Stomach (tissue), 9 donors: ENCODE measurements around the gene FAS. TPM values are rescaled to one million over a fixed set of nuclear protein-coding genes. Genes with fewer than 3 reads are reported as not detected.

Experiments used
- DNase-seq, 2 donors: peaks; one replicate each; pipeline versions ENCODE4 v3.0.0 to v3.0.0-alpha.2; 2013 to 2019
- H3K27ac ChIP-seq, 5 donors: fragments of 200-600 bp in 4 of 5; sonication (generic) in 4 of 5; one replicate each; pipeline ENCODE4 v1.5.1; 2013 to 2019; ENCODE audit warnings: mild to moderate bottlenecking in 1 of 5, moderate library complexity in 1 of 5
- H3K27me3 ChIP-seq, 3 donors: fragments of 200-600 bp; sonication (generic); one replicate each; pipeline ENCODE4 v1.5.1; 2017 to 2019; ENCODE audit warnings: mixed run types in 1 of 3
- H3K36me3 ChIP-seq, 4 donors: fragments of 200-600 bp; sonication (generic); 1 replicate in 3 of 4; 2 replicates in 1 of 4; pipeline ENCODE4 v1.5.1; 2016 to 2019
- H3K4me1 ChIP-seq, 4 donors: fragments of 200-600 bp; sonication (generic); one replicate each; pipeline ENCODE4 v1.5.1; 2016 to 2019
- H3K4me3 ChIP-seq, 4 donors: fragments of 200-600 bp; sonication (generic) in 3 of 4; one replicate each; pipeline ENCODE4 v1.5.1; 2016 to 2019; ENCODE audit warnings: mild to moderate bottlenecking in 1 of 4
- H3K9me3 ChIP-seq, 4 donors: fragments of 200-600 bp; sonication (generic); one replicate each; pipeline ENCODE4 v1.5.1; 2016 to 2019
- EP300 ChIP-seq: sonication (generic); formaldehyde crosslinking; IDR thresholded peaks from one replicate; pipeline ENCODE4 v1.6.1; 2017; ENCODE audit warnings: antibody characterized with exemption
- POLR2A ChIP-seq, 4 donors: fragments of 450-650 bp; IDR thresholded peaks; one replicate each; pipeline ENCODE4 v1.6.1; 2016; ENCODE audit warnings: antibody characterized with exemption in 4 of 4, control low read depth in 2 of 4, mild to moderate bottlenecking in 1 of 4, moderate library complexity in 1 of 4
- POLR2AphosphoS5 ChIP-seq, 3 donors: sonication (generic); formaldehyde crosslinking; IDR thresholded peaks; one replicate each; pipeline ENCODE4 v1.6.1; 2016; ENCODE audit warnings: antibody characterized with exemption in 3 of 3
- WGBS, 5 donors: extraction: QIAGEN DNeasy Blood & Tissue Kit in 3 of 5; methylation state at CpG; one replicate each; pipeline versions ENCODE4 v1.1.5 to v1.1.7; 2013 to 2018; 5-methylcytosine and 5-hydroxymethylcytosine counted together
- intact Hi-C: fragments of 100-400 bp; cut with DNase I; formaldehyde crosslinking; loops from one replicate; pipeline ENCODE4 v1.15.1; 2023; ENCODE audit warnings: low total_unique reads
- polyA plus RNA-seq, 3 donors: library from polyadenylated mRNA; stranded (reverse); fragments of 200-250 nt; gene quantifications; one replicate each; pipeline ENCODE4 v1.2.3, GENCODE V29; 2013
- small RNA-seq, 4 donors: library from RNA; depleted of rRNA; stranded (forward); fragments of <200 nt; gene quantifications; one replicate each; pipeline ENCODE3, GENCODE V24; 2016
- total RNA-seq, 5 donors: library from RNA; depleted of rRNA; stranded (reverse); fragments of >200 nt; gene quantifications; one replicate each; pipeline versions ENCODE4 v1.1.0 to v1.2.3, GENCODE V29; 2014 to 2016
- TF ChIP-seq, protein P1 (sequence below), 7 experiments: fragments of 450-650 bp in 4 of 7; fragments of 200-600 bp in 3 of 7; sonication (generic) in 3 of 7; IDR thresholded peaks; one replicate each; pipeline ENCODE4 v1.5.1; 2016 to 2019; ENCODE audit warnings: antibody characterized with exemption in 7 of 7, control low read depth in 2 of 7, mild to moderate bottlenecking in 1 of 7
- donor health status: healthy with polysubstance abuse.
- donor health status: Bipolar disorder and iron deficiency.
- donor health status: healthy.

FAS gene
- total and polyA plus RNA-seq, 8 donors: 5.0 to 107 (median 19.3) TPM; not detected in 1

- Histone ChIP-seq H3K9me3 (no peaks in the 10 kb centered on the region), H3K27me3 (no peaks in the 10 kb centered on the region), H3K27ac (peak overlapping the region in 4 of 5 donors; percentile 17 to 71 (median 54)), H3K4me1 (peaks cover 0 to 16% (median 2%) of the 10 kb centered on the region in 4 donors), H3K4me3 (no peak overlapping the region), H3K36me3 (no peaks in the 10 kb centered on the region)
- TF ChIP-seq, protein P1, sequence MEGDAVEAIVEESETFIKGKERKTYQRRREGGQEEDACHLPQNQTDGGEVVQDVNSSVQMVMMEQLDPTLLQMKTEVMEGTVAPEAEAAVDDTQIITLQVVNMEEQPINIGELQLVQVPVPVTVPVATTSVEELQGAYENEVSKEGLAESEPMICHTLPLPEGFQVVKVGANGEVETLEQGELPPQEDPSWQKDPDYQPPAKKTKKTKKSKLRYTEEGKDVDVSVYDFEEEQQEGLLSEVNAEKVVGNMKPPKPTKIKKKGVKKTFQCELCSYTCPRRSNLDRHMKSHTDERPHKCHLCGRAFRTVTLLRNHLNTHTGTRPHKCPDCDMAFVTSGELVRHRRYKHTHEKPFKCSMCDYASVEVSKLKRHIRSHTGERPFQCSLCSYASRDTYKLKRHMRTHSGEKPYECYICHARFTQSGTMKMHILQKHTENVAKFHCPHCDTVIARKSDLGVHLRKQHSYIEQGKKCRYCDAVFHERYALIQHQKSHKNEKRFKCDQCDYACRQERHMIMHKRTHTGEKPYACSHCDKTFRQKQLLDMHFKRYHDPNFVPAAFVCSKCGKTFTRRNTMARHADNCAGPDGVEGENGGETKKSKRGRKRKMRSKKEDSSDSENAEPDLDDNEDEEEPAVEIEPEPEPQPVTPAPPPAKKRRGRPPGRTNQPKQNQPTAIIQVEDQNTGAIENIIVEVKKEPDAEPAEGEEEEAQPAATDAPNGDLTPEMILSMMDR (IDR thresholded peaks at IDR 0.05): no peak
- TF ChIP-seq EP300: no peak
- TF ChIP-seq POLR2AphosphoS5 (IDR thresholded peaks at IDR 0.05): peak in 2 of 3 donors; percentile 44 to 53
- TF ChIP-seq POLR2A (IDR thresholded peaks at IDR 0.05): no peak
- peak in 1 of 2 donors; percentile 44 for DNase-seq
- WGBS, 5 donors: 51 to 63% (median 54%) methylated on average over 5 of the region's 5 CpGs
- intact Hi-C loops: no loop called here
Observed at GRCh38 chr10:89064748-89065147, 74.2 kb downstream of the FAS start.

Small RNAs within 50 kb of the gene (small RNA-seq; reads per million reads assigned to genes)
- gene MIR4679-2: 0 reads per million in 4 donors
- 0 reads per million in 4 donors for gene RF02116

Other genes with a start within 250 kb of the FAS start
- 1 to 10 TPM in 1 of 5 donors, not detected in 4; 1.1 TPM for gene LIPN, start 230.8 kb upstream of the FAS start, total RNA-seq
- gene LIPN, start 230.8 kb upstream of the FAS start, polyA plus RNA-seq: not detected
- not detected for gene LIPM, start 188.1 kb upstream of the FAS start, total RNA-seq
- not detected for gene LIPM, start 188.1 kb upstream of the FAS start, polyA plus RNA-seq
- 10 to 100 TPM in 3 of 5 donors, 1 to 10 TPM in 2; 6.4 to 63.9 (median 13.8) TPM for gene ANKRD22, start 139.0 kb upstream of the FAS start, total RNA-seq
- gene ANKRD22, start 139.0 kb upstream of the FAS start, polyA plus RNA-seq: 10 to 100 TPM; 35.0 to 45.5 (median 37.9) TPM
- gene STAMBPL1, start 110.6 kb upstream of the FAS start, total RNA-seq: 10 to 100 TPM in 3 of 5 donors, 1 to 10 TPM in 2; 6.7 to 40.8 (median 10.7) TPM
- gene STAMBPL1, start 110.6 kb upstream of the FAS start, polyA plus RNA-seq: 1 to 10 TPM; 3.2 to 7.4 (median 5.2) TPM
- 1,000 to 10,000 TPM in 3 of 5 donors, 100 to 1,000 TPM in 2; 662 to 3,169 (median 1,551) TPM for gene ACTA2, start 38.0 kb upstream of the FAS start, total RNA-seq
- gene ACTA2, start 38.0 kb upstream of the FAS start, polyA plus RNA-seq: 1,000 to 10,000 TPM in 1 of 3 donors, 100 to 1,000 TPM in 2; 233 to 1,186 (median 339) TPM
- gene CH25H, start 216.5 kb downstream of the FAS start, total RNA-seq: 10 to 100 TPM in 1 of 5 donors, 1 to 10 TPM in 2, not detected in 2; 1.7 to 26.3 (median 5.7) TPM
- 1 to 10 TPM; 2.7 to 9.8 (median 5.0) TPM for gene CH25H, start 216.5 kb downstream of the FAS start, polyA plus RNA-seq